ENCODE data around the gene CALHM6.

CALHM6 gene

DNA sequence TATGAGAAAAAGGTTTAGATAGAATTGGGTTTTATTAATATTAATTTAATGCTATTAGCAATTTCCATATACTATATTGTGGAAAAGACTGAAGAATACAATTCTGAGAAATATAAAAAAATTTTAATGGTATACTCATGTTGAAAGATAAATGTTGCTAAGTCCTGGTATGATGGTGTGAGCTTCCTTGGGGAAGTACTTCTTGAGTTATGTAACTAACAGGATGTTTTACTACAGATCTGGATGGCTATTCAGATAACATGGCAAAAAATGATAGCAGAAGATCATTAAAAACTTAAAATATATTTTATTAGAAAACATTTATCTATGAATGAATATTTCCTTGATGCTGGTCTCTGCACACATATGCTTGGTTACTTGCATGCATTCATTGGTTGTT lies 23.5 kb upstream of the CALHM6 start:
- H3F3A ChIP-seq (ENCODE audit: insufficient read depth, low read length): no peaks in the 10 kb centered on the region
- no peak for TF ChIP-seq EZH2 (IDR thresholded peaks at IDR 0.05; ENCODE audit: borderline replicate concordance, low read length)
- TF ChIP-seq, protein P1, sequence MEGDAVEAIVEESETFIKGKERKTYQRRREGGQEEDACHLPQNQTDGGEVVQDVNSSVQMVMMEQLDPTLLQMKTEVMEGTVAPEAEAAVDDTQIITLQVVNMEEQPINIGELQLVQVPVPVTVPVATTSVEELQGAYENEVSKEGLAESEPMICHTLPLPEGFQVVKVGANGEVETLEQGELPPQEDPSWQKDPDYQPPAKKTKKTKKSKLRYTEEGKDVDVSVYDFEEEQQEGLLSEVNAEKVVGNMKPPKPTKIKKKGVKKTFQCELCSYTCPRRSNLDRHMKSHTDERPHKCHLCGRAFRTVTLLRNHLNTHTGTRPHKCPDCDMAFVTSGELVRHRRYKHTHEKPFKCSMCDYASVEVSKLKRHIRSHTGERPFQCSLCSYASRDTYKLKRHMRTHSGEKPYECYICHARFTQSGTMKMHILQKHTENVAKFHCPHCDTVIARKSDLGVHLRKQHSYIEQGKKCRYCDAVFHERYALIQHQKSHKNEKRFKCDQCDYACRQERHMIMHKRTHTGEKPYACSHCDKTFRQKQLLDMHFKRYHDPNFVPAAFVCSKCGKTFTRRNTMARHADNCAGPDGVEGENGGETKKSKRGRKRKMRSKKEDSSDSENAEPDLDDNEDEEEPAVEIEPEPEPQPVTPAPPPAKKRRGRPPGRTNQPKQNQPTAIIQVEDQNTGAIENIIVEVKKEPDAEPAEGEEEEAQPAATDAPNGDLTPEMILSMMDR (IDR thresholded peaks at IDR 0.05; ENCODE audit: low read length): no peak
- no peaks in the 10 kb centered on the region for H3K4me1 ChIP-seq (ENCODE audit: insufficient read depth, low read length, severe bottlenecking)
- no peaks in the 10 kb centered on the region for H3K9me3 ChIP-seq (ENCODE audit: low read length)
- no peaks in the 10 kb centered on the region for H3K79me2 ChIP-seq (ENCODE audit: insufficient read depth, low read length)
- H2AFZ ChIP-seq (ENCODE audit: low read length): no peak overlapping the region
- H3K36me3 ChIP-seq (ENCODE audit: insufficient read depth, low read length): no peaks in the 10 kb centered on the region
- H3K27ac ChIP-seq (ENCODE audit: low read depth, low read length, poor library complexity, severe bottlenecking): no peak overlapping the region
- H3K9me2 ChIP-seq (ENCODE audit: low read depth, low read length): no peaks in the 10 kb centered on the region
- no peak overlapping the region for H3K9ac ChIP-seq (ENCODE audit: low read length)
- no peaks in the 10 kb centered on the region for H3K27me3 ChIP-seq (ENCODE audit: insufficient read depth, low read length)
- H3K4me3 ChIP-seq (ENCODE audit: low read depth, low read length, poor library complexity, severe bottlenecking): no peak overlapping the region
- no peak overlapping the region for H3K4me2 ChIP-seq (ENCODE audit: low read length)
- no peaks in the 10 kb centered on the region for H4K20me1 ChIP-seq (ENCODE audit: insufficient read depth, low read length)

DNA sequence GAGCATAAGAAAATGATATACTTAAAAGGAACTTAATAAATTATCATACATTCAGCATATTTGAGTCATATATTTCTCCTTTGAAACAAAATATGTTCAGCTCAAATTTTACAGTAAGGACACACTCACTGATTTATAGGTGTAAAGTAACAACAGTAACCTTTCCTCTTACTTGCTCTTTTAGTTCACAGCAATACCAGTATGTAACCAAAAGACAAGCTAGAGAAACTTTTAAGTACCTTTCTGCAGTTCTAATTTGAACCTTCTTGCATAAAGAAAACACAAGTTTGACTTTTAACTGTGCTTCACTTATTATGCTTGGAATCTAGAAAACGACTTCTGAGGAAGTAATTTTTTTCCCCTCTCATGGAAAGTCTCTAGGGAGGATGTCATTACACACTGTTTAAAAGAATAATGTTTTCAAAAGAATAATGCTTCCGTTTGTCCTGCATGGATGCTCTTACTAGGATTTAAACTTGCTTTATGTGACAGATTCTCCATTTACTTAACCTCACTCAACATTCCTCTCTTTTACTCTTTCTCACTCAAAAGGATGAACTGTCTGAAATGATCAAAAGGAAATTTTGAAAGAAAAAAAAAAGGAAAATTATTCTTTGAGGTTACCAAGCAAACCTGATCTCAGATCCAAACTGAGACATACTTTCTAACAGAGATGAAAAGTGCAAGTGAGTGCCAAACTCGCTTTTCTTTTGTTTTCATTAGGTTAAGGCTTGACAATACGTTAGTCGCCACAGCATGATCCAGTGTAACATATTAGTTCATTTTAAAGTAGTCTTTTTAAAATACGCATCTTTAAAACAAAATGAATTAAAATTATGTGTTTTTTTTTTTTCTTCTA lies 22.4 kb upstream of the CALHM6 start:
- H4K20me1 ChIP-seq (ENCODE audit: insufficient read depth, low read length): no peaks in the 10 kb centered on the region
- no peaks in the 10 kb centered on the region for H3K9me3 ChIP-seq (ENCODE audit: low read length)
- H2AFZ ChIP-seq (ENCODE audit: low read length): no peak overlapping the region
- no peak overlapping the region for H3K4me2 ChIP-seq (ENCODE audit: low read length)
- H3F3A ChIP-seq (ENCODE audit: insufficient read depth, low read length): no peaks in the 10 kb centered on the region
- H3K9ac ChIP-seq (ENCODE audit: low read length): no peak overlapping the region
- no peak for TF ChIP-seq EZH2 (IDR thresholded peaks at IDR 0.05; ENCODE audit: borderline replicate concordance, low read length)
- TF ChIP-seq, protein P1 (IDR thresholded peaks at IDR 0.05; ENCODE audit: low read length): no peak
- H3K79me2 ChIP-seq (ENCODE audit: insufficient read depth, low read length): no peaks in the 10 kb centered on the region
- no peaks in the 10 kb centered on the region for H3K9me2 ChIP-seq (ENCODE audit: low read depth, low read length)
- no peaks in the 10 kb centered on the region for H3K4me1 ChIP-seq (ENCODE audit: insufficient read depth, low read length, severe bottlenecking)
- no peak overlapping the region for H3K4me3 ChIP-seq (ENCODE audit: low read depth, low read length, poor library complexity, severe bottlenecking)
- H3K36me3 ChIP-seq (ENCODE audit: insufficient read depth, low read length): no peaks in the 10 kb centered on the region
- H3K27ac ChIP-seq (ENCODE audit: low read depth, low read length, poor library complexity, severe bottlenecking): no peak overlapping the region
- no peaks in the 10 kb centered on the region for H3K27me3 ChIP-seq (ENCODE audit: insufficient read depth, low read length)

DNA sequence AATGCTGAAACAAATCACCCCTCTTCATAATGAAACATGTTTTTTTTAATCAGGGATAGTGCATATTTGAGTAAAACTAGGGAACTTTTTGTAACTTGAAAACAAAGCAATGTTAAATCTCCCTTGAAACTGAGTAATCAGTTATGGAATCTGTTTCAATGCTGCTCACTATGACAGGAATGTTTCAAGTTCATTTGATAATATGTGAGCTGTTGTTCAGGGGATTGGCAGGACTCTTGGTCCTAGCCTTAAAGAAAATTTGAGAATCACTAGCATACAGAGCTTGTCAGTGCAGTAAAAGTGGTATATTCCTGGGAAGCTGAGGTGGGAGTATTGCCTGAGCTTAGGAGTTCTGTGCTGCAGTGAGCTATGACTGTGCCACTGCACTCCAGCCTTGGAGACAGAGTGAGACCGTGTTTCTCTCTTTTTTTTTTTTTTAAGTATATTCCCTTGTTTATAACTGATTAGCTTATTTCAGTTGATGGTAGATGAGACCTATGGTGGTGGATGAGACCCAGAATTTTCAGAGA lies 21.6 kb upstream of the CALHM6 start:
- H3K79me2 ChIP-seq (ENCODE audit: insufficient read depth, low read length): no peaks in the 10 kb centered on the region
- H3K4me3 ChIP-seq (ENCODE audit: low read depth, low read length, poor library complexity, severe bottlenecking): no peak overlapping the region
- no peaks in the 10 kb centered on the region for H4K20me1 ChIP-seq (ENCODE audit: insufficient read depth, low read length)
- no peaks in the 10 kb centered on the region for H3K27me3 ChIP-seq (ENCODE audit: insufficient read depth, low read length)
- TF ChIP-seq, protein P1 (IDR thresholded peaks at IDR 0.05; ENCODE audit: low read length): no peak
- TF ChIP-seq EZH2 (IDR thresholded peaks at IDR 0.05; ENCODE audit: borderline replicate concordance, low read length): no peak
- H2AFZ ChIP-seq (ENCODE audit: low read length): no peak overlapping the region
- H3K4me2 ChIP-seq (ENCODE audit: low read length): no peak overlapping the region
- no peaks in the 10 kb centered on the region for H3K36me3 ChIP-seq (ENCODE audit: insufficient read depth, low read length)
- H3K9me3 ChIP-seq (ENCODE audit: low read length): no peaks in the 10 kb centered on the region
- no peaks in the 10 kb centered on the region for H3K4me1 ChIP-seq (ENCODE audit: insufficient read depth, low read length, severe bottlenecking)
- H3K9me2 ChIP-seq (ENCODE audit: low read depth, low read length): no peaks in the 10 kb centered on the region
- no peak overlapping the region for H3K9ac ChIP-seq (ENCODE audit: low read length)
- H3K27ac ChIP-seq (ENCODE audit: low read depth, low read length, poor library complexity, severe bottlenecking): no peak overlapping the region
- no peaks in the 10 kb centered on the region for H3F3A ChIP-seq (ENCODE audit: insufficient read depth, low read length)

Measured in OCI-LY1 (cell line).